ENCODE measurements around the gene XRRA1.

GRCh38 chr11:74839971-74840370 lies 108.9 kb downstream of the XRRA1 start:
- TF ChIP-seq CTCF (conservative IDR thresholded peaks at IDR 0.05; ENCODE audit: low read depth, low read length) (no peak), EZH2 (IDR thresholded peaks at IDR 0.05; ENCODE audit: borderline replicate concordance, low read depth, low read length, poor library complexity, severe bottlenecking) (no peak)
